GM21390 (cell line): Measurements from ENCODE around the gene CLMP.
"Not testable (repeated sequence)": the region's sequence is repeated elsewhere in the genome, so short reads cannot be mapped to it uniquely, and the experiment has no call there.

Source experiments
- ATAC-seq: cut with Tn5 transposase; IDR thresholded peaks from one replicate; pipeline ENCODE4 v1.9.1; 2021; ENCODE audit not compliant: unreplicated experiment

The CLMP gene

DNA sequence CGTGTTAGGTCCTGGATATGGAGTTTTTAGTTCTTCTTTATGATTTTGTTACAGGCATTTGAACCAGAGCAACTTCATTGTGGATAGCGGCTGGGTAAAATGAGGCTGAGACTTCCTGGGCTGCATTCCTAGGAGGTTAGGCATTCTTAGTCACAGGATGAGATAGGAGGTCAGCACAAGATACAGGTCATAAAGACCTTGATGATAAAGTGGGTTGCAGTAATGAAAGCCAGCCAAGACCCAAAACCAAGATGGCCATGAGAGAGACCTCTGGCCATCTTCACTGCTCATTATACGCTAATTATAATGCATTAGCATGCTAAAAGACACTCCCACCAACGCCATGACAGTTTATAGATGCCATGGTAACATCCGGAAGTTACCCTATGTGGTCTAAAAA is 23.4 kb upstream of the CLMP start:
- no peak for ATAC-seq

DNA sequence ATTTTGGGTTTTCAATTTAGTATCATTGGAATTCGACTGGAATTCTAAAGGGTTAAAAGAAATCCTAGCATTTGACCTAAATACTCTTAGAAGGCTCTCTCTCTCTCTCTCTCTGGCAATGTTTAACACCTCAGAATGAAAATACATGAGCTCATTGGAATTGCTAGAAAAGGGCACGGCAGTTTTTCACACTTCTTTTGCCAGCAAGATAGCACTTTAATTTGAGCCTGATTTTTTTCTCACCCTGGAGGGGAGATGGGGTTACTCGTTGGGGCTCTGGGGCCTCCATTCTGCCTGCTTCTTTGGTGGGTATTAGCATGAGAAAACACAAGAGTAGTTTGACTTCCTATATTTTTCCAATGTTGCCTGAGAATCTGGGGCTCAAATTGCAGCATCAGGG is 22.8 kb upstream of the CLMP start:
- ATAC-seq, result no peak

DNA sequence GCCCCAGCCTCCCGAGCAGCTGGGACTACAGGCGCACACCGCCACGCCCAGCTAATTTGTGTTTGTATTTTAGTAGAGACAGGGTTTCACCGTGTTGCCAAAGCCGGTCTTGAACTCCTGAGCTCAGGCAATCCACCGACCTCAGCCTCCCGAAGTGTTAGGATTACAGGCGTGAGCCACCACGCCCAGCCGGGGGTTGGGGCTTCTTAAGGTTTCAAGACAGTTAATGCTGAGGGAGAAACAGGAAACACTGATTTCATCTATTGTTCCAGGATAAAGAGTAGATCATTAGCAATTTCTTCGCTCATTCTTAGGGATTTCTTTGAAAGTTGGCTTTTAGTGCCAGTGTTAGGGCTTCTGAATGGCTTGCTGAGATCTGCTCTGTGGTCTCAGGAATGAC is 21.2 kb upstream of the CLMP start:
- ATAC-seq, result no peak

DNA sequence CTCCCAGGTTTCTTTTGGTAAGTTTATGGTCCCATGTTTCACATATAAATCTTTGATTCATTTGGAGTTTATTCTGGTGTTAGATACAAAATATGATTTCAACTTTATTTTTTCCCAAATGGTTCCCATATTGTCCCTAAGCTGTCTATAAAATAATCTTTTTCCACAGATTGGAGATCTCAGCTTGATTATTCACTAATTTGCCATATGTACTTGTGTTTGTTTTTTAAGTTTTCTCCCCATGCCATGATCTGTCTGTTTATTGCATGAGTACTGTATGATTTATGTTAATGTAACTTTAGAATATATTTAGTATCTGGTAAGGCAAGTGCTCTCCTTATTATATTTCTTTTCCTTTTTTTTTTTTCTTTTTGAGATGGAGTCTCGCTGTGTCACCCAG is 19.9 kb upstream of the CLMP start:
- ATAC-seq, result no peak

DNA sequence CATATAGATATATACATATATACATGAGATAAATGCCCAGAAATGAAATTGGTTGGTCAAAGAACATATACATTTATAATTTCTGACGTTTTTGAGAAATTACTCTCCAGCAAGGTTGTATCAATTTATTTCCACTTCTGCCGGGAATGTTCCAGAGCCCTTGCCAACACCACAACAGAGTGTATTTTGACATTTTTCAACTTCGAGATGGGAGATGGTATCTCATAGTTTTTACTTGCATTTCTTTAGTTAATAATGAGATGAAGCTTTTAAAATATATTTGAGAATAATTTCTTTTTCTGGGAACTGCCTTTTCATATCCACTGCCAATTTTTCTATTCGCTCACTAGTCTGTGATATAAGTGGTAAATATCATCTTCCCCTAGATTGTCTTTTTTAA is 19.3 kb upstream of the CLMP start:
- ATAC-seq, result no peak

DNA sequence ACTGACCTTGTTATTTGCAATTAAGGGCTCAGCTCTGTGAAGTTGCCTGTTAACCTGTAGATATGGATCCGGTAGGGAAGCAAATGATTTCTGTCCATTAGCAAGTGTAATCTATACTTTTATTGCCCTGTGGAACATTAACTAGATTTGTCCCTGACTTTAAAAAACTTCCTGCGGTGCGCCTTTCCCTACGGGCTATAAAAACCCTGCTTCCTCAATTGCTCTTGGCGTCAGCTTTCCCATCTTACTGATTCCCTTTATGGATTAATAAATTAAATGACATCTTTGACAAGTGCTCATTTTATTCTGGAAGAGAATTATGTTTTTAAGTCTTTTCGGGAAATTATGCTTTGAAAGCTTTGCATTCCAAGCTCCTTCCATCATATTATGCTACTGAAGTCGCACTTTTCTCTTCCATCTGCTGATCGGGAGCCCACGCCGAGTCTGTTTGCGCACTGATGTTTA is 18.3 kb upstream of the CLMP start:
- no peak for ATAC-seq

DNA sequence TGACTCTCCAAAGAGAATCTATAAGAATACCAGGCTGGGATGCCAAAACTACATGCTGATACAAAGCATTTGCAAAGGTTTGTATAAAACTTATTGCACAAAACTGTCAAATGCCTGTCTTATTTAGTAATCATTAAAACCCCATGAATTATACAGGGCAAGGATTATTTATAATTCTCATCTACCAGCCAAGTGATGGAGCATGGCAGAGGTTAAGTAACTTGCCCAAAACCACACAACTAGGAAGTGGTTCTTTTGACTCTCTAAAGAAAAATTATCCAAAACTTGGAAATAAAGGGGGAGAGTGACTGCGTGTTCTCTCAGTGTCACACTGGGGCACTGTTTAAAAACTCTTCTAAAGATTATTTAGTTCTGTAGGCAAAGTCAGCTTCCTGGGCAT is 17.4 kb upstream of the CLMP start:
- ATAC-seq, result no peak

DNA sequence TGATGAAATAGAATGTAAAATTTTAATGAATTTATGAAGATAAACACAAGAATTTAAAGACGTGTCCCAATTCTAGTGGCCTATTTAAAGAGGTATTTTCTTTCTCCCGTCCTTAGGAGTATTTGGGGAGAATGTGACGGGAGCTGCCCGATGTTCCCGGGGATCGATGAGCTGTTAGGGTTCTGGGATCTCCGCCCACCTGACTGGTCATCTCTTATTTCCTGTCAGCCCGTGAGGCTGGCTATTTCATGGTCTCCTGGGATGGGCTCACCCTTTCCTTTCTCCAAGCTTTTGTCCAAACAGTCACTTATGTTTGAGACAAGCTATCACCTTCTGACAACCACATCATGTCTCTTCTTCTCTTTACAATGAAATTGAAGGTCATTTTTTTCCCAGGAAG is 16.9 kb upstream of the CLMP start:
- ATAC-seq, result no peak

DNA sequence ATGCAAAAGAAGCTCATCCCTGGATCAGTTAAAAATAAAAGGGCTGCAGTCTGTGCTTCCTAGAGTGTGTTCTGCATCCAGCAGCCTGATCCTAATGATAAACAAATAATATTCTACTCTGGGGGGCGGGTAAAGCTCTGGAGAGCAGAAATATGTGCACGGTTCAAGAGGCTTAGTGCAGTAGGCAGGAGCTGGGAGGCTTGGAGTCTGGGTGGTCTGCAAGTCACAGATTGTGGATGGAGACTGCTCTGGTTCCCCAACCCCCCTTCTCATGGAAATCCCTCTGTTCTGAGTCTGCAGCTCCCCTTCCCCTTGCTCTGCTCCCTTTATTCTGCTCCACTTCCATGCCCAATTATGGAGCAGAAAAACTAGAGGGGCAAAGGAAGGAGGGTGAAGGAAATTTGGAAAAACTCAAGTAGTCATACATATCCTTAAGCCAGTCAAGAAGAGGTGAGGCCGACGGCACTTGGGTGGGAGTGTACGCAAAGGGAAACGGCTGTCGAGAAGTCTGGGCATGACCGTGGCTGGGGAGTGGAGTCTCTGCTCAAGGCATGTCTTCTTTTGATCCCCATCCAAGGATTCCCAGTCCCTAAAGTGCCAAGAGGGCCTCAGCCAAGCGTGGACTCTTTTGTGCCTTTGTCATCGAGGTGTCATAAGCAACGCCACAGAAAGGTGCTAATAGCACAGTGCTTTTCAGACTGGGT is 16.3 kb upstream of the CLMP start:
- no peak for ATAC-seq

DNA sequence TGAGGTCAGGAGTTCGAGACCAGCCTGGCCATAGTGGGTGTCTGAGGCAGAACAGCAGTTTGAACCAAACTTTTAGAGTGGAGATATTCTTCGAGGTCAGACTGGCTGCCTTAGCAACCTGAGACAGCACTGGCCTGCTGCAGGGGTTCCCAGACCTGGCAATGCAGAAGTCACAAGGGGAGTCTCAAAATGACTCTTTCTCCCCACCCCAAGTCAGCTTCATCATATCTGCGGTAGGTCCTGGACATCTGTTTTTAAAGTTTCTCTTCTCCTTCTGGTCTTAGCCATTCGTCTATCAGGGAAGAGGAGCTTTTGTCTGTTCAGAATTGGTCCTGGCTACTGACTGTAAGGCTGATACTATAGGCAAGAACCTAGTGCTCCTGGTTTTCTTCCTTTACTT is 14.5 kb upstream of the CLMP start:
- no peak for ATAC-seq

DNA sequence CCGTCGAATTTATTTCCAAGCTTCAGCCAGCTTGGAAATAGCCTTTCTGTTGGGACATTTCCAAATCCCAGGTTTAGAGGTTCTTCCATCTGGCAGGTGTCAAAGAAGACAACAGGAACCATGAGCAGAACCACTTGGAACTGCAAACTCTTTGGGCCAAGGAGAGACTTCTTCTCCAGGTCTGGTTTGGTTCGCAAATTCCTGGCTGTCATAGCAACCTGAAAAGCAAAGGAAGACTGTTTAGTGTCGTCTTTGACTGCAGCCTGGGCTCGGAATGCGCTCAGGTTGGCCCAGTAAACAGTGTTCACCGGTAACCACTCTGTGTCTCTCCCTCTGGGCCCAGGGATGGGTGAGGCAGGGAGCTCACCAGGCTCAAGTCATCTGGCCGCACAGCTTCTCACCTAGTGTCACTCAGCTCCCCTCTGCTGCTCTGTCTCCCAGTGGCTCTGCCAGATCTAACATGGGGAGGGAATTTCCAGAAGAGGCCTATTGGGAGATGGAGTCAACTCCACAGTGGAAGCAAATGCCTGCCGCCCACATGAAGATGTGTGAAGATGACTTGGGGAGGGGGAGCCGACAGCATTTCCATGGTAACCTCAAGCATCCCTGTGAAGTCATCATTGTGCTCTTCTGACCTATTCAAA is 11.9 kb upstream of the CLMP start:
- ATAC-seq, result no peak

DNA sequence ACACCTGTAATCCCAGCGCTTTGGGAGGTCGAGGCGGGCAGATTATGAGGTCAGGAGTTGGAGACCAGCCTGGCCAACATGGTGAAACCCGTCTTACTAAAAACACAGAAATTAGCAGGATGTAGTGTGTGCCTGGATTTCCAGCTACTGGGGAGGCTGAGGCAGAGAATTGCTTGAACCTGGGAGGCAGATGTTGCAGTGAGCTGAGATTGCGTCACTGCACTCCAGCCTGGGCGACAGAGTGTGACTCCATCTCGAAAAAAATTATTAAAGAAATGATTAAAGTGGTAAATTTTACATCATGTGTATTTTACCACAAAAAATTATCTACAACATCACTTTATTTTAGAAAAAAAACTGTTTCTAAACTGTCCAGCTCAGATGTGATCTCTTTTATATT is 11.0 kb upstream of the CLMP start:
- not testable (repeated sequence) for ATAC-seq

DNA sequence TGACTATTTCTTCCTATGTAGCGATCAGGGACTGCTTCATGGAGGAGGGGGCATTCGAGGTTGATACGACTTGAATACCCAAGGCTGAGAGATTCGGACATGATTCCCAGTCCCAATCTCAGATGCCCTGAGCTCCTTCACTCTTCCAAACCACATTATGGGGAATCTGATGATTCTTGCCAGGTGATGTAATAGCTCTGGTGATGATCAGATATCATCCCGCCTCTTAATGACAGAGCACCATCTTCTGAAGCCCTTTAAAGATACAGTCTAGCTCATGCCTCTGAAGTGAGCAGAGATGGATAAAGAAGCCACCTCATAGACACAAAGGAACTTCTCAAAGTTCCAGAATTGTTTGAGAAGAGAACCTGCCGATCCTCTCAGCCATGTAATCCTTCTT is 8.9 kb upstream of the CLMP start:
- no peak for ATAC-seq

DNA sequence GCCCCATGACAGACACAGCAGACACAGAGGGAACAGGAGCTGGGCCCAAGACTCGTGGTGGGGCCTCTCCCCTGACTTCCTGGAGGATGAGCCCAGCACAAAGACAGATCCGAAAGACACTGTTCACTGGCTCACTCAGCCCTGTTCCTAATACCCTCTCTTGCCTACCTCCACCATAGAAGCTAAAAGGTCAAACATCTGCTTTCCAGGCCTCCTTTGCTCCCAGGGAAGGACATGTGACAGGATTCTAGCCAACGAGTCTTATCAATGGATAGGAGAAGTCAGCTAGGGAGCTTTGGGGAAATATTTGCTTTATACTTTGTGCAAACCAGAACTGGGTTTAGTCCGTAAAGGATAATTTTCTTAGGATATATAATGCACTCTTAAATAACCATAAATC is 8.4 kb upstream of the CLMP start:
- ATAC-seq, result no peak

DNA sequence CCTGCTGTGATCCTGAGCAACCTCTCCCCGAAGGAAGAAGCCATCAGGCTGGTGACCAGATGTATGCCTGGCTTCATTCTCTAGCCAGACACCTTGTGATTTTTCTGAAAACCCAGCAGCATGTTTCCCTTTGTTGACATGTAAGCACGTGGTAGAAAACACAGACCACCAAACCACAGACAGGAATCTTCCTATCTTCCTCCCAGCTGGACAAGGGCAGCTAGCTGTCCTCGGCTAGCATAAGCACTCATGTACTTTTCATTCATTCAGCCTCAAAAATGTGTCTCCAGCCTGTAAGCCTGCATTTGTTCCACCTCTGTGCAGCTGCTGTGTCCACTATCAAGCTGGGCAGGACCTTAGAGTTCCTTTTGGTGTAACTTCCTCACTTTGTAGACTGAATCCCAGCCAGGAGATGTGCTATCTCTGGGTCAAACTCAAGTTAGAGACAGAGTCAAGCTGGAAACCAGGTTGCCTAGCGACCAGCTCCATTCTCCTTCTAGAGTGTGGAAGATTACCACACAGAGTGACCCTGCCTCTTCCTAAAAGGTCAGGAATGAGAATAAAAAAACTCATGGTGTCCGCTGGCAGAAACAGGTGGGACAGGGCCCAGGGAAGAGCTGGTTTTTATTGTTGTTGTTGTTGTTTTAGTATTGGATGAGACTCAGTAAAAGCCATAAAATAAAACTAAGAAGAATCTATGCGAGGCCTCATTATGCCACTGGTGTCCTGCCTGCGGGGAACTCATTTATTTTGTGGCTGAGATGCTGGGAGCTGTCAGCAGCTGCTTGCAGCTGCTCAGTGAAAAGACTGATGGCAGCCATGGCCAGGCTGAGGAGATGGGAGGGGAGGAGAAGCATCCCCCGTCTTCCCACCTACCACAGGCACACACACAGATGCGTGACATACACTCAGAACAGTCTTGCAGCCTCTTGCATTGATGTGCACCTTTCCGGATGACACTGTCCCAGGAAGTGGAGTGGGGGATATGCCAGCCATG is 7.4 kb upstream of the CLMP start:
- no peak for ATAC-seq

DNA sequence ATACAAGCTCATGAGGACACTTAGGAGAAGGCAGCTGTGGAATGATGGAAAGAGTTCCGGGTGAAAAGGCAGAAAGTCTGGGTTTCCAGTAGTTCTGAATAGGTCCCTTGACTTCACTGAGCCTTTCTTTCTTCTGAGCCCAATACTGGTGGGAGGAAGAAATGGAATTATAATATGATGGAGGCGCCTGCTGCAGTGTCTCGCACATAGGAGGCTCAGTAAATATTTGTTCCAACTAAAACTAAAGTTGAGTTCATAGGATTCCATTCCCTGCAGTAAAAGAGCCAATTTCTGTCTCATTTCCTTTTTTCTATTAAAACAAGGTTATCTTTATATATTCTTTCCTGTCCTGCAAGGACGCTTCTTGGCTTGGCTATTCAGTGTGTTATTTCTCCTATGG is 5.2 kb upstream of the CLMP start:
- ATAC-seq, result no peak

DNA sequence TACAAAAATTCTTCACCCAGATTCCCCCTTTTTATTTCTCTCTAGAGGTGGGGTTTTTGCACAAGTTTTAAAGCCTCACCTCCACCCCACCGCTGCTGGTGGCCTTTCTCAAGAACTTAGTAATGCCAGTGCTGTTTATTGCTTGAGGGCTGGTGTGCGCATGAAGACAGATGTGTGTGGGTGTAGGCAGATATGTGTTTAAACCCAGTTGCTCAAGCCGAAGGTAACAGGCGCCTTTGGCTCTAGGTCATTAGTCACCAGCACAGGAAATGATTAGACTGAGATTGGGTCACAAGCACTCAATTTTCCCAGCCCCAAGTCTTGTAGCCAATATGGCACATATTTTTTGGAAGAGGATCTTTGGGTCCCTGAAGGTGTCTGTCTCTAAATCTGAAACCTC is 2.7 kb upstream of the CLMP start:
- no peak for ATAC-seq

DNA sequence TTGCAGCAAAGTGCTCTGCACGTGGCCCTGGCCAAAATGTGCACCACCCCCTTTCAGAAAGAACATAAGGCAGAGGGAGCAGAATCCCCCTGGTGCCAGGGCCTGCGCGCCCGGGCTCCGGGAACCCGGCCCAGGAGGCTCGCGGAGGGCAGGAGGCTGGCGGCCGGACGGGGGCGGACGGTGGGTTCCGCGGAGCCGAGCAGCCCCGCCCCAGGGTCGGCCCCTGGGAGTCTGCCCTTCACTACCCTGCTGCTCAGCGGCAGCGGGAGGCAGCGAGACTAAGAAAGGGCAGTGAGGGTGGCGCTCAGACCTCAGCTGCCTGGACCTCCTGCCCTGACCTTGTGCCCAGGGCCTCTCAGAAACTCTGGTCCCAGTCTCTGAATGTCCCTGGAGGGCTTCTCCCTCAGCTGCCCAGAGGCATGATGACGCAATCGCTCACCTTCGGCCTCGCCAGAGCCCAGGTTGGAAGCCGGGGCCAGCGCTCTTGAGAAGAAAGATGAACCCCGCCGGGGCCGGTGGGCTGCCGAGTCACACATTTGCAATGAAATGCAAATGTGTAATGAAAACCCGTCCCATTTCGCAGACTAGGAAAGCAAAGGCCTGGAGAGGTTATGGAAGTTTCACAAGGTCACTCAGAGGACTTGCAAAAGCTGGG is 1.1 kb upstream of the CLMP start:
- ATAC-seq, result no peak

DNA sequence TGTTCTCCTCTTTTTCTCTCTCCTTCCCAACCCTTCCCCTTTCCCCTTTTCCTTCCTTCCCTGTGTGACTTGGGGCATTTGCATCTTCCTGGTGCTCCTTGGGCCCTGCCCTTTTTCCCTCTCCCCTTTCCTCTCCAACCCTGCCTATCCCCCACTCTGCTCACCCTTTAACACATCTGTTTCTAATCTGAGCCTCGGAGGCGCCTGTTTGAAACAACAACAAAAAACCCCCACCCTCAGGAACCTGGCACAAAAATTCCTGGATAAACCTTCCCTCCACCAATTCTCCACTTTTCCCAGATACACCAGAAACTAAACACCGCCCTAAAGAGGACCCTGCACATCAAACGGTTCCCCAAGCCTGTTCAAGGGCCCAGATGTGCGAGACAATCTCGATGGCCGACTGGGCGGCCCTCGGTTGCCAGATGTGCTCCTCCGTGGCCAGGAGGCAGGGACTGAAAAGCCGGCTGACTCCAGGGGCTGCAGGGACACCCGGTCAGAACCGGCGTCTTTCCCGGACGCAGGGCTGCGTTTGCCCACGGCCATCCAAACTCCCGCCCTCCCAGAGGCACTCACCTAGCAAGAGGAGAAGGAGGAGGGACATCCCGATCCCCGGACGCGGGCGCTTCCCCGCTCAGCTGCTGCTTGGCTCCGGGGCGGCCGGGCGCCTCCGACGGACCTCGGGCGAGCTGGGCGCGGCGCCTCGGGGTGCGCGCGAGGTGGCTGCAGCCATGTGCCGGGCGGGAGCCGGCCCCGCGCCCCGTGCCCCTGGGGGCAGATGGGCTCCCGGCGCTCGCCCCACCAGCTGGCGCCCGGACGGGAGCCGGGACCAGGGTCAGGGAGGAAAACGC is 486 bp downstream of the CLMP start:
- no peak for ATAC-seq

DNA sequence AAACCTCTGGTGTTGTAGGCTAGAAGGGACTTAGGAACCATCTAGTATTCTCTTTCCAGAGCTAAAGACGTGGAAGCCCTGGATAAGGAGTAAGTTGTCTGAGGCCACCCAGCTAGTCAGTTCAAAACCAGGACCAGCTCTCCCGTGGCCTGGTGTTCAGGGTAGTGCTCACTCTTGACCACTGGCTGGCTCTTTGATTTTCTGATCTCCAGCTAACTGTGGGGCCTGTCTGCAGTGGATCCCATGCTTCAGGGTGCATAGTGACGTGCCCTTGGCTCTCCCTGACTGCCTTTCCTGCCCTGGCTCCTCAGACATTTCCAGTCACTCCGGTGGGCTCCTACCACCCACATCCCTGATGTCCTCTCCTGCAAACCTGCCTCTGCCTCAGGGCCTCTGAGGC is 1.3 kb downstream of the CLMP start:
- ATAC-seq, result no peak
